Measurements from ENCODE around the gene CHST8. TPM values are rescaled to one million over a fixed set of nuclear protein-coding genes. Genes with fewer than 3 reads are reported as not detected.

The CHST8 gene
- total and polyA plus RNA-seq, 11 donors = 0.10 to 0.88 (median 0.22) TPM; not detected in 3

DNA sequence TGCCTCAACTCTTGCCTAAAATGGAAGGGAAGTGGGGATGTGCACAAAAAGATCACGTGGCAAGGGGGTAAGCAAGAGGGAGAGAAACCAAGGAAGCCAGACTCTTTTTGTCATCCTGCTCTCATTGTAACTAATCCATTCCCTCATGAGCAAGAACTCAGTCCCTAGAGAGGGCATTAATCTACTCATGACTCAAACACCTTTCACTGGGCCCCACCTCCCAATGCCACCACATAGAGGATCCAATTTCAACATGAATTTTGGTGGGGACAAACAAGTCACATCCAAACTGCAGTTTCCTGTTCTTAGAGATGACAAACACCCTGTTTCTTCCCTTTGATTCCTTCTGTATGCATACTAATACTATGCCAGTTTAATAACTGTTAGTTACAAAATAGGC is 11.2 kb upstream of the CHST8 start:
- H3K27ac ChIP-seq = no peak overlapping the region
- ATAC-seq = no peak
- H3K27me3 ChIP-seq = peaks cover 0 to 32% (median 6%) of the 10 kb centered on the region in 9 donors
- no peak overlapping the region for H3K4me3 ChIP-seq
- WGBS, 4 donors = 39 to 80% (median 59%) methylated on average over 1 of the region's 1 CpG
- no peaks in the 10 kb centered on the region for H3K36me3 ChIP-seq
- TF ChIP-seq, protein P1, sequence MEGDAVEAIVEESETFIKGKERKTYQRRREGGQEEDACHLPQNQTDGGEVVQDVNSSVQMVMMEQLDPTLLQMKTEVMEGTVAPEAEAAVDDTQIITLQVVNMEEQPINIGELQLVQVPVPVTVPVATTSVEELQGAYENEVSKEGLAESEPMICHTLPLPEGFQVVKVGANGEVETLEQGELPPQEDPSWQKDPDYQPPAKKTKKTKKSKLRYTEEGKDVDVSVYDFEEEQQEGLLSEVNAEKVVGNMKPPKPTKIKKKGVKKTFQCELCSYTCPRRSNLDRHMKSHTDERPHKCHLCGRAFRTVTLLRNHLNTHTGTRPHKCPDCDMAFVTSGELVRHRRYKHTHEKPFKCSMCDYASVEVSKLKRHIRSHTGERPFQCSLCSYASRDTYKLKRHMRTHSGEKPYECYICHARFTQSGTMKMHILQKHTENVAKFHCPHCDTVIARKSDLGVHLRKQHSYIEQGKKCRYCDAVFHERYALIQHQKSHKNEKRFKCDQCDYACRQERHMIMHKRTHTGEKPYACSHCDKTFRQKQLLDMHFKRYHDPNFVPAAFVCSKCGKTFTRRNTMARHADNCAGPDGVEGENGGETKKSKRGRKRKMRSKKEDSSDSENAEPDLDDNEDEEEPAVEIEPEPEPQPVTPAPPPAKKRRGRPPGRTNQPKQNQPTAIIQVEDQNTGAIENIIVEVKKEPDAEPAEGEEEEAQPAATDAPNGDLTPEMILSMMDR (IDR thresholded peaks at IDR 0.05) = no peak
- no peak for TF ChIP-seq POLR2A (IDR thresholded peaks at IDR 0.05)
- no peaks in the 10 kb centered on the region for H3K4me1 ChIP-seq
- no peak for DNase-seq
- peaks cover 0 to 17% (median 4%) of the 10 kb centered on the region in 12 donors for H3K9me3 ChIP-seq
- intact Hi-C loops (cut with DNase I) = no loop called here

DNA sequence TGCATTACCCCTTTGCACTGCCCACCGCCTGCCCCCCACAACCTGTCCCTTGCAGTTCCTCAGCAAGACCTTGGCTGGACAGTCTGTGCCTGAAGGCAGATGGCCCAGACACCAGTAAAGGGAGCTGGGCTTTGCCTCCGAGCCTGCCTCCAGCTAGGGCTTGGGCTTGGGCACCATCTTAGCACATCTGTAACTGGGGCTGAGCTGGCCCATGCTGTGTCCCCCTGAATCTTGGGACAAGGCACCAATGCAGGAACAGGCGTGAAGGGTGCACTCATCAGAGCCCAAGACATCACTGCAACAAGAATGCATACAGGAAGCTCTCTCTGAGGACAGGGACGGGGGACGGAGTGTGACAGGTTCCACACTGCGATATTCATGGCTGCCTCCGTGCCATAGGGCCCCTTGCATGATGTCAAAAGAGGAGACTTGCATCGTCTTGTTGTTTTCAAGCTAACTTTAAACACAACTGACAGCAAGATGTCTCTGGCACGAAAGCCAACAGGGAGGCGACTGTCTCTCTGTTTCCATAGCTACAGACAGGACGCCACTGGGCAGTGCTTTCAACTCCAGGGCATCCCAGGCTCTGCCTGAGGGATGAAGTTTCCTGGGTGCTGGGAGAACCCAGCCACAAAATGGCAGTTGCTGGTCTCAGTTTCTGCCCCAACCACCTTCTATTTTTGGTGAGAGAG is 8.7 kb upstream of the CHST8 start:
- no peak overlapping the region for H3K27ac ChIP-seq
- WGBS, 4 donors = 54 to 60% (median 58%) methylated on average over 11 of the region's 11 CpGs
- no peak for TF ChIP-seq POLR2A (IDR thresholded peaks at IDR 0.05)
- TF ChIP-seq, protein P1 (IDR thresholded peaks at IDR 0.05) = no peak
- no peaks in the 10 kb centered on the region for H3K36me3 ChIP-seq
- no peaks in the 10 kb centered on the region for H3K4me1 ChIP-seq
- intact Hi-C loops (cut with DNase I) = no loop called here
- no peak for DNase-seq
- no peak for ATAC-seq
- H3K4me3 ChIP-seq = no peak overlapping the region
- H3K27me3 ChIP-seq = peaks cover 0 to 41% (median 6%) of the 10 kb centered on the region in 9 donors
- H3K9me3 ChIP-seq = peaks cover 0 to 17% (median 4%) of the 10 kb centered on the region in 12 donors

GRCh38 chr19:33613620-33614000 is 8.1 kb upstream of the CHST8 start:
- no peaks in the 10 kb centered on the region for H3K4me1 ChIP-seq
- H3K36me3 ChIP-seq = no peaks in the 10 kb centered on the region
- peaks cover 0 to 17% (median 4%) of the 10 kb centered on the region in 12 donors for H3K9me3 ChIP-seq
- peaks cover 0 to 37% (median 6%) of the 10 kb centered on the region in 9 donors for H3K27me3 ChIP-seq
- DNase-seq (no peak), ATAC-seq (no peak)
- 31 to 50% (median 42%) methylated on average over 3 of the region's 3 CpGs for WGBS, 4 donors
- intact Hi-C loops (cut with DNase I) = no loop called here
- TF ChIP-seq, protein P1 (IDR thresholded peaks at IDR 0.05) = no peak
- TF ChIP-seq POLR2A (IDR thresholded peaks at IDR 0.05) = no peak
- no peak overlapping the region for H3K4me3 ChIP-seq
- no peak overlapping the region for H3K27ac ChIP-seq

GRCh38 chr19:33616346-33616745 is 5.4 kb upstream of the CHST8 start:
- Histone ChIP-seq H3K27me3 (peaks cover 0 to 56% (median 19%) of the 10 kb centered on the region in 9 donors), H3K4me3 (no peak overlapping the region), H3K4me1 (peaks cover 0 to 4% (median 0%) of the 10 kb centered on the region in 12 donors), H3K27ac (no peak overlapping the region), H3K9me3 (no peaks in the 10 kb centered on the region), H3K36me3 (no peaks in the 10 kb centered on the region)
- WGBS, 4 donors = 77 to 89% (median 84%) methylated on average over 4 of the region's 4 CpGs
- ATAC-seq (no peak), DNase-seq (no peak)
- TF ChIP-seq, protein P1 (IDR thresholded peaks at IDR 0.05) = no peak
- no peak for TF ChIP-seq POLR2A (IDR thresholded peaks at IDR 0.05)
- intact Hi-C loops (cut with DNase I) = no loop called here
